HG03280 (cell line): ENCODE results near the gene WDR72.

ENCODE experiments used
- ATAC-seq: cut with Tn5 transposase; IDR thresholded peaks from one replicate; pipeline ENCODE4 v1.9.1; 2021; ENCODE audit warnings: mild to moderate bottlenecking, moderate library complexity; ENCODE audit not compliant: unreplicated experiment

WDR72 gene

GRCh38 chr15:53536479-53537120 lies 222.9 kb downstream of the WDR72 start:
- no peak for ATAC-seq

- ATAC-seq: no peak
Observed at GRCh38 chr15:53535886-53536285, 223.6 kb downstream of the WDR72 start.

- ATAC-seq: no peak
Observed at GRCh38 chr15:53534105-53534839, 225.2 kb downstream of the WDR72 start.

GRCh38 chr15:53530761-53531160 lies 228.7 kb downstream of the WDR72 start:
- ATAC-seq: no peak

- ATAC-seq: no peak
Observed at GRCh38 chr15:53527996-53528395, 231.5 kb downstream of the WDR72 start.

GRCh38 chr15:53525894-53526293 lies 233.6 kb downstream of the WDR72 start:
- ATAC-seq: no peak

- ATAC-seq: no peak
Observed at GRCh38 chr15:53522991-53523390, 236.5 kb downstream of the WDR72 start.

GRCh38 chr15:53520996-53521395 lies 238.5 kb downstream of the WDR72 start:
- ATAC-seq: no peak

GRCh38 chr15:53513431-53513830 lies 246.0 kb downstream of the WDR72 start:
- ATAC-seq: no peak

- ATAC-seq: no peak
Observed at GRCh38 chr15:53512029-53512428, 247.4 kb downstream of the WDR72 start.

- ATAC-seq: no peak
Observed at GRCh38 chr15:53511175-53511574, 248.3 kb downstream of the WDR72 start.

- no peak for ATAC-seq
Observed at GRCh38 chr15:53506370-53506769, 253.1 kb downstream of the WDR72 start.

GRCh38 chr15:53498996-53499395 lies 260.5 kb downstream of the WDR72 start:
- ATAC-seq: no peak

GRCh38 chr15:53490341-53490740 lies 269.1 kb downstream of the WDR72 start:
- no peak for ATAC-seq

GRCh38 chr15:53482055-53482454 lies 277.4 kb downstream of the WDR72 start:
- no peak for ATAC-seq

- ATAC-seq: no peak
Observed at GRCh38 chr15:53477981-53478766, 281.3 kb downstream of the WDR72 start.

- ATAC-seq: no peak
Observed at GRCh38 chr15:53473886-53474285, 285.6 kb downstream of the WDR72 start.

GRCh38 chr15:53473435-53473834 lies 286.0 kb downstream of the WDR72 start:
- no peak for ATAC-seq

GRCh38 chr15:53472883-53473282 lies 286.6 kb downstream of the WDR72 start:
- no peak for ATAC-seq

GRCh38 chr15:53472210-53472609 lies 287.3 kb downstream of the WDR72 start:
- no peak for ATAC-seq

GRCh38 chr15:53470743-53471142 lies 288.7 kb downstream of the WDR72 start:
- ATAC-seq: no peak

GRCh38 chr15:53469422-53469821 lies 290.0 kb downstream of the WDR72 start:
- no peak for ATAC-seq
